ENCODE data around the gene CAMK1G. TPM values are rescaled to one million over a fixed set of nuclear protein-coding genes. Genes with fewer than 3 reads are reported as not detected.

CAMK1G gene
- total RNA-seq, 2 experiments from 2014 or later, result not detected

- no peak overlapping the region for H3K4me3 ChIP-seq (ENCODE audit: low read length)
- H3K9me3 ChIP-seq (ENCODE audit: control insufficient read depth in 1 of 2, insufficient read depth in 1 of 2, low read length in 2 of 2), result no peaks in the 10 kb centered on the region
- no peak overlapping the region for H3K27ac ChIP-seq (ENCODE audit: low read depth in 1 of 2, low read length in 2 of 2)
- DNase-seq, result no peak
- Mint-ChIP-seq H3K4me1 (ENCODE audit: low read depth) (no peaks in the 10 kb centered on the region), H3K9me3 (no peaks in the 10 kb centered on the region), H3K27me3 (no peaks in the 10 kb centered on the region), H3K36me3 (ENCODE audit: low read depth) (no peaks in the 10 kb centered on the region), H3K4me3 (no peak overlapping the region), H3K27ac (no peak overlapping the region)
- H3K4me1 ChIP-seq (ENCODE audit: insufficient read depth, low read length), result no peaks in the 10 kb centered on the region
- no peak for ATAC-seq (ENCODE audit: poor library complexity)
- no peak for TF ChIP-seq CTCF (IDR thresholded peaks at IDR 0.05)
- no peaks in the 10 kb centered on the region for H3K36me3 ChIP-seq (ENCODE audit: insufficient read depth, low read length)
- ChIA-PET CTCF (no interaction called here), POLR2A (no interaction called here)
- no peaks in the 10 kb centered on the region for H3K27me3 ChIP-seq (ENCODE audit: control insufficient read depth in 1 of 2, insufficient read depth in 2 of 2, low read length in 2 of 2)
- intact Hi-C loops (cut with DNase I, micrococcal nuclease), result no loop called here
Observed at GRCh38 chr1:209641832-209642172, 58.3 kb downstream of the CAMK1G start.

- Mint-ChIP-seq H3K4me3 (no peak overlapping the region), H3K27ac (no peak overlapping the region), H3K27me3 (no peaks in the 10 kb centered on the region), H3K9me3 (no peaks in the 10 kb centered on the region), H3K36me3 (ENCODE audit: low read depth) (no peaks in the 10 kb centered on the region), H3K4me1 (ENCODE audit: low read depth) (no peaks in the 10 kb centered on the region)
- CTCF ChIA-PET, result no interaction called here
- Histone ChIP-seq H3K4me3 (ENCODE audit: low read length) (no peak overlapping the region), H3K4me1 (ENCODE audit: insufficient read depth, low read length) (no peaks in the 10 kb centered on the region), H3K9me3 (ENCODE audit: control insufficient read depth in 1 of 2, insufficient read depth in 1 of 2, low read length in 2 of 2) (no peaks in the 10 kb centered on the region), H3K27me3 (ENCODE audit: control insufficient read depth in 1 of 2, insufficient read depth in 2 of 2, low read length in 2 of 2) (no peaks in the 10 kb centered on the region), H3K27ac (ENCODE audit: low read depth in 1 of 2, low read length in 2 of 2) (no peak overlapping the region), H3K36me3 (ENCODE audit: insufficient read depth, low read length) (no peaks in the 10 kb centered on the region)
- POLR2A ChIA-PET, result no interaction called here
- TF ChIP-seq CTCF (IDR thresholded peaks at IDR 0.05), result no peak
- intact Hi-C loops (cut with DNase I, micrococcal nuclease), result no loop called here
- ATAC-seq (ENCODE audit: poor library complexity) (no peak), DNase-seq (no peak)
Observed at GRCh38 chr1:209642816-209643215, 59.3 kb downstream of the CAMK1G start.

DNA sequence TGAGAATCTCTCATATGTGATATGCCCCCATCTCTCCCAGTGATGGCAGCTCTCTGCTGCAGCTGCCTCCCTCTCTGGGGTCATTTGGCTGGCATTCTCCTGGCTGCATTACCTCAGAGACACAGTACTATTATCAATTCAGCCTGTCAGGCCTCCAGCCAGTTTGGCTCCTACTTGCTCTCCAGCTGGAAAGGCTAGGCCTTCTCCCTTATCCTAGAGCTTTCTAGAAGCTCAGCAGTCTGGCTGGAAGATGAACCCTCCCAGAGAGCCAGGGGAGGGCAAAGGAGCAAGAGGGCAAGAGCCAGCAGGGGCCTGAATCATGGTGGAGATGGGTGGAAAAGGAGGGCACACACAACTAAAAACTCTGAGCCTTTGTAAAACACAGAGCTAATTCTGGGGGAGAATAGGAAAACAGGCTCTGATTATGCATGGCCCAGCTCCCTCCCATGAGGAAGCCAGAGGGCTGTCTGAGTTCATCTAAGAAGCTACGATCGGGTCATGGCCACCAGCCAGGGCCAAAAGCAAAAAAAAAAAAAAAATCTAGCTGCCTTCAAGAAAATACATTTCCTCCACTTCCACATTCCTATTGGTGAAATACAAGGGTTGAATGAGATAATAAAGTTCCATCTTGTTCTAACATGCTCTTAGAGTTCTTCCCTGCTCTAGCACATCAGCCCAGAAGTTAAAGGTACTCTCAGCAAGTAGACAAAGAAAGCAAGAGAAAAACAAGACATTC is 59.9 kb downstream of the CAMK1G start:
- ATAC-seq (ENCODE audit: poor library complexity) (no peak), DNase-seq (no peak)
- Mint-ChIP-seq H3K9me3 (no peaks in the 10 kb centered on the region), H3K4me1 (ENCODE audit: low read depth) (no peaks in the 10 kb centered on the region), H3K27me3 (no peaks in the 10 kb centered on the region), H3K4me3 (no peak overlapping the region), H3K36me3 (ENCODE audit: low read depth) (no peaks in the 10 kb centered on the region), H3K27ac (no peak overlapping the region)
- no peaks in the 10 kb centered on the region for H3K36me3 ChIP-seq (ENCODE audit: insufficient read depth, low read length)
- POLR2A ChIA-PET, result no interaction called here
- H3K9me3 ChIP-seq (ENCODE audit: control insufficient read depth in 1 of 2, insufficient read depth in 1 of 2, low read length in 2 of 2), result no peaks in the 10 kb centered on the region
- intact Hi-C loops (cut with DNase I, micrococcal nuclease), result no loop called here
- no peak for TF ChIP-seq CTCF (IDR thresholded peaks at IDR 0.05)
- no peaks in the 10 kb centered on the region for H3K27me3 ChIP-seq (ENCODE audit: control insufficient read depth in 1 of 2, insufficient read depth in 2 of 2, low read length in 2 of 2)
- H3K4me1 ChIP-seq (ENCODE audit: insufficient read depth, low read length), result no peaks in the 10 kb centered on the region
- CTCF ChIA-PET, result no interaction called here
- H3K27ac ChIP-seq (ENCODE audit: low read depth in 1 of 2, low read length in 2 of 2), result no peak overlapping the region
- no peak overlapping the region for H3K4me3 ChIP-seq (ENCODE audit: low read length)

All from CD4-positive, alpha-beta T cell (primary cell).